Gastrocnemius medialis (tissue), 4 donors: Measurements from ENCODE around the gene PHACTR3. TPM values are rescaled to one million over a fixed set of nuclear protein-coding genes. Genes with fewer than 3 reads are reported as not detected.

Experiments
- ATAC-seq, 2 donors: fragments of 150-250 bp; one replicate each; pipeline ENCODE4 v1.9.1; 2016
- DNase-seq, 2 donors: peaks; one replicate each; pipeline ENCODE4 v3.0.0-alpha.2; 2019
- H3K27ac ChIP-seq, 4 donors: fragments of 200-600 bp; sonication (generic); 1 replicate in 1 of 4; 2 replicates in 3 of 4; pipeline ENCODE4 v1.5.1; 2016 to 2018; ENCODE audit warnings: mild to moderate bottlenecking in 2 of 4, moderate library complexity in 1 of 4
- H3K27me3 ChIP-seq, 3 donors: fragments of 200-600 bp; sonication (generic) in 2 of 3; 1 replicate in 1 of 3; 2 replicates in 2 of 3; pipeline versions ENCODE4 v1.5.1 to v1.6.0; 2016 to 2019; ENCODE audit warnings: mild to moderate bottlenecking in 1 of 3, moderate library complexity in 1 of 3
- H3K36me3 ChIP-seq, 2 donors: fragments of 200-600 bp; sonication (generic) in 1 of 2; one replicate each; pipeline ENCODE4 v1.5.1; 2017 to 2018
- H3K4me1 ChIP-seq, 2 donors: fragments of 200-600 bp; sonication (generic) in 1 of 2; one replicate each; pipeline ENCODE4 v1.5.1; 2016 to 2017; ENCODE audit warnings: mild to moderate bottlenecking in 2 of 2
- H3K4me3 ChIP-seq, 4 donors: fragments of 200-600 bp; sonication (generic) in 3 of 4; 1 replicate in 1 of 4; 2 replicates in 3 of 4; pipeline ENCODE4 v1.5.1; 2016 to 2019; ENCODE audit warnings: mild to moderate bottlenecking in 2 of 4
- H3K9me3 ChIP-seq, 3 donors: fragments of 200-600 bp; sonication (generic) in 2 of 3; 1 replicate in 1 of 3; 2 replicates in 2 of 3; pipeline ENCODE4 v1.5.1; 2016 to 2019
- POLR2A ChIP-seq, 2 donors: fragments of 450-650 bp; IDR thresholded peaks; one replicate each; pipeline ENCODE4 v1.6.1; 2017; ENCODE audit warnings: antibody characterized with exemption in 2 of 2, mild to moderate bottlenecking in 2 of 2, moderate library complexity in 2 of 2
- in situ Hi-C, 4 donors: fragments of 200-750 bp; cut with MboI; loops; one replicate each; pipeline versions ENCODE4 v1.15.0 to v1.8.0; 2017; ENCODE audit warnings: low sequenced_read_pairs in 4 of 4
- intact Hi-C: fragments of 100-400 bp; cut with DNase I; formaldehyde crosslinking; loops from one replicate; pipeline ENCODE4 v1.15.1; 2023; ENCODE audit warnings: low total_unique reads
- total RNA-seq, 4 donors: library from RNA; depleted of rRNA; stranded (reverse); fragments of >200 nt; gene quantifications; one replicate each; pipeline versions ENCODE4 v1.1.0 to v1.2.3, GENCODE V29; 2016
- TF ChIP-seq, protein P1 (sequence below), 5 experiments: fragments of 450-650 bp in 3 of 5; fragments of 200-600 bp in 2 of 5; sonication (generic) in 2 of 5; IDR thresholded peaks in 4 of 5; conservative IDR thresholded peaks in 1 of 5; 1 replicate in 4 of 5; 2 replicates in 1 of 5; pipeline ENCODE4 v1.5.1; 2016 to 2019; ENCODE audit warnings: antibody characterized with exemption in 5 of 5, mild to moderate bottlenecking in 3 of 5, moderate library complexity in 3 of 5

PHACTR3 gene
- total RNA-seq, 4 donors from 2014 or later, result 0.24 to 1.1 (median 0.59) TPM; not detected in 1

DNA sequence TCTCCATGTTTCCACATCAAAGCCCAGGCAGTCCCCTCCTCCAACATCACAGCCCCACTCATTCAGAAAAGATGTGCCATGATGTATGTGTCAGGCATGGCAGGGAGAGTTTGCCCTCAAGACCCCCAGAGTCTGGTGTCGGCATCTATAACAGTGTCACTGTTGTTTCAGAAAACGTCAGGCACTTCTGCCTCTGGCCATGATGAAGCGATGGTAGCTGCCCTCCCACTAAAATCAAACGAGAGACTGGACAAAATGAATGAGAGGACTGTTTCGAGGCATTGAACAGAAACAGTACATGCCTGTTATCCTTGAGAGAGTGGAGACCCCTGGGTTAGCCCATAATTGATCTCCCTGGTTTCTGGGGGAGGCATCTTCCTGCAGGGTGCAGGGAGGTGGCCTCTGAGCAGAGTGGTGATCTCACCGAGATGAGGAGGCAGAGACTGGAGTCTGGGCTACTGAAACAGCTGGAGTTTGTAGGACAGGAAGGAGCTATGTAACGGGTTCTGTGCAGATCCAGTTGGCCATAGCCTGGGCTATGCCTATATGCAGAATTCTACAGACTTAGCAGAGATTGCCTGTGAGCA is 184.6 kb downstream of the PHACTR3 start:
- Histone ChIP-seq H3K27ac (no peak overlapping the region), H3K9me3 (peaks cover 0 to 14% (median 0%) of the 10 kb centered on the region in 3 donors), H3K27me3 (no peaks in the 10 kb centered on the region), H3K4me3 (no peak overlapping the region), H3K4me1 (no peaks in the 10 kb centered on the region), H3K36me3 (no peaks in the 10 kb centered on the region)
- ATAC-seq (no peak), DNase-seq (no peak)
- in situ Hi-C loops (no loop called here), intact Hi-C loops (no loop called here)
- TF ChIP-seq, protein P1, sequence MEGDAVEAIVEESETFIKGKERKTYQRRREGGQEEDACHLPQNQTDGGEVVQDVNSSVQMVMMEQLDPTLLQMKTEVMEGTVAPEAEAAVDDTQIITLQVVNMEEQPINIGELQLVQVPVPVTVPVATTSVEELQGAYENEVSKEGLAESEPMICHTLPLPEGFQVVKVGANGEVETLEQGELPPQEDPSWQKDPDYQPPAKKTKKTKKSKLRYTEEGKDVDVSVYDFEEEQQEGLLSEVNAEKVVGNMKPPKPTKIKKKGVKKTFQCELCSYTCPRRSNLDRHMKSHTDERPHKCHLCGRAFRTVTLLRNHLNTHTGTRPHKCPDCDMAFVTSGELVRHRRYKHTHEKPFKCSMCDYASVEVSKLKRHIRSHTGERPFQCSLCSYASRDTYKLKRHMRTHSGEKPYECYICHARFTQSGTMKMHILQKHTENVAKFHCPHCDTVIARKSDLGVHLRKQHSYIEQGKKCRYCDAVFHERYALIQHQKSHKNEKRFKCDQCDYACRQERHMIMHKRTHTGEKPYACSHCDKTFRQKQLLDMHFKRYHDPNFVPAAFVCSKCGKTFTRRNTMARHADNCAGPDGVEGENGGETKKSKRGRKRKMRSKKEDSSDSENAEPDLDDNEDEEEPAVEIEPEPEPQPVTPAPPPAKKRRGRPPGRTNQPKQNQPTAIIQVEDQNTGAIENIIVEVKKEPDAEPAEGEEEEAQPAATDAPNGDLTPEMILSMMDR (IDR thresholded peaks at IDR 0.05 in 4 of 5, conservative IDR thresholded peaks at IDR 0.05 in 1 of 5), result no peak
- TF ChIP-seq POLR2A (IDR thresholded peaks at IDR 0.05), result no peak

DNA sequence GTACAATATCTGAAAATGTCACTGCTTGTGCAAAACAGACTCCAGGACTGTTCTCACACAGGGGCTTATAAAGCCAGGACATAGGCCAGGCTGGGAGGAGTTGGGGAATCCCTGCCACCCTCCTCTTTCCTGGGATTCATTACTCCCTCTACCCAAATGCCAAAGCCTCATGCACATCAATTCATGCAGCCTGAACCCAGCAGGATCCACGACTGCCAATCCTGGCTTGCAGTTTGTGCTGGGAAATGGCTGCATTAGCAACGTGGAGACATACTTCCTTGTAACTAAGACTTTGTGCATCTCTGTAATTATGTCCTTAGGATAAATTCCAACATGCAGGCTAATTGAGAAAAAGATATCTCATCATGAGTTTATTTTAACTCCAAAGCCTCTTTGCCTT is 185.3 kb downstream of the PHACTR3 start:
- DNase-seq (no peak), ATAC-seq (no peak)
- Histone ChIP-seq H3K27me3 (no peaks in the 10 kb centered on the region), H3K4me3 (no peak overlapping the region), H3K36me3 (no peaks in the 10 kb centered on the region), H3K9me3 (peaks cover 0 to 14% (median 0%) of the 10 kb centered on the region in 3 donors), H3K4me1 (no peaks in the 10 kb centered on the region), H3K27ac (no peak overlapping the region)
- no peak for TF ChIP-seq POLR2A (IDR thresholded peaks at IDR 0.05)
- TF ChIP-seq, protein P1 (IDR thresholded peaks at IDR 0.05 in 4 of 5, conservative IDR thresholded peaks at IDR 0.05 in 1 of 5), result no peak
- in situ Hi-C loops, result loop anchor here in 1 of 4 donors (5.0 kb wide), 1 partner anchor 63 kb away; no protein-coding TSS in a partner anchor
- intact Hi-C loops, result no loop called here

DNA sequence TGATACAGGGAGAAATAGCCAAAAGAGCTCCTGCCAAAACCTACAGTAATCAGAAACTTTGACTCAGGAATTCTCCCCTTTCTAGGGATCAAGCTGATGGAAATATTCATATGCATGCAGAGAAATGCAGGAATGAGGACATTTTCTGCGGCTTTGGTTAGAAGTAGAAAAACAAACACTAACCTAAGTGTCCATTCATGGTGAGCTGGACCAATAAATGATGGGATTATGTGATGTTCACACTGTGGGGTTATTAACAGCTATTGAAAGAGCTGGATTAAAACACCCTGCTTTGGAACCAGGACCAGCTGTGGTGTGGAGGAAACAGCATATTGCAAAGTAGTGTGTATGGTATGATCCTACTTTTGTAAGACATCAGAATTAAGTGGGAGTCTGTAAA is 186.0 kb downstream of the PHACTR3 start:
- ATAC-seq (no peak), DNase-seq (no peak)
- Histone ChIP-seq H3K9me3 (peaks cover 0 to 14% (median 0%) of the 10 kb centered on the region in 3 donors), H3K4me3 (no peak overlapping the region), H3K27me3 (no peaks in the 10 kb centered on the region), H3K27ac (no peak overlapping the region), H3K4me1 (no peaks in the 10 kb centered on the region), H3K36me3 (no peaks in the 10 kb centered on the region)
- TF ChIP-seq, protein P1 (IDR thresholded peaks at IDR 0.05 in 4 of 5, conservative IDR thresholded peaks at IDR 0.05 in 1 of 5), result no peak
- TF ChIP-seq POLR2A (IDR thresholded peaks at IDR 0.05), result no peak
- in situ Hi-C loops (loop anchor here in 1 of 4 donors (5.0 kb wide), 1 partner anchor 62 kb away; no protein-coding TSS in a partner anchor), intact Hi-C loops (no loop called here)

DNA sequence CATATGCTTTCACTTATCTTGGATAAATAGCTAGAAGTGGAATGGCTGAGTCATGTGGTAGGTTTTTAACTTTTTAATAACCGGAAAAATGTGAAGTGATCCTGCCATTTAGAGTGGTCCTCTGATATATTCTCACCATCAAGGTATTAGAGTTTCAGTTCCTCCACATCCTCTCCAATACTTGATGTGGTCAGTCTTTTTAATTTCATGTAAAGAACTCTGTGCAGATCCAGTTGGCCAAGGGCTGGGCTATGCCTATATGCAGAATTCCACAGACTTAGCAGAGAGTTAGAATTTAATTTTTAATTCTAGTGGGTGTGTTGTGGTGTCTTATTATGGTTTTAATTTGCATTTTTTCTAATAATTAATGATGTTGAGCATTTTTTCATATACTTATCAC is 188.0 kb downstream of the PHACTR3 start:
- DNase-seq (no peak), ATAC-seq (no peak)
- Histone ChIP-seq H3K4me3 (no peak overlapping the region), H3K9me3 (peaks cover 0 to 18% (median 0%) of the 10 kb centered on the region in 3 donors), H3K4me1 (no peaks in the 10 kb centered on the region), H3K27ac (no peak overlapping the region), H3K36me3 (no peaks in the 10 kb centered on the region), H3K27me3 (no peaks in the 10 kb centered on the region)
- in situ Hi-C loops (loop anchor here in 1 of 4 donors (5.0 kb wide), 1 partner anchor 60 kb away; no protein-coding TSS in a partner anchor), intact Hi-C loops (no loop called here)
- TF ChIP-seq, protein P1 (IDR thresholded peaks at IDR 0.05 in 4 of 5, conservative IDR thresholded peaks at IDR 0.05 in 1 of 5), result no peak
- no peak for TF ChIP-seq POLR2A (IDR thresholded peaks at IDR 0.05)
